ENCODE measurements around the gene SERPINI2. TPM values are rescaled to one million over a fixed set of nuclear protein-coding genes. Genes with fewer than 3 reads are reported as not detected.

The SERPINI2 gene
- total RNA-seq, result 1 to 10 TPM in 3 of 4 donors, not detected in 1; 2.4 to 5.0 (median 2.8) TPM

DNA sequence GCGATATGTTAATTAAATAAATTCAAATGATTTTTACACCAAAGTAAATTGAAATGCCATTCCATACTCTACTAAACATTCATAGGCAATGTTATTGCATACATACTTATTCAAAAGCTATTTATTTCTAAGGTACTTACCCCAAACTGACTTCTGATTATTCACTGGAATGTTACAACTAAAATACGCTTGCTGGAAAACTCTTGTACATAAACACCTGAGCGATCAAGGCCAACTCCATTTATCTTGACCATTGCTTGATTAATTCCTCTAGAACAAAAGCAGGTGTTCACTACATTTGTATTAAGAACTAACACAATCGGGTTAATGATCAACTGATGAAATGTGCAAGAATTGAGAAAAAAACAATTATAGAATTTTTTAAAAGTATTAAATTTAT, at the start of gene SERPINI2:
TSS of gene SERPINI2 (minus strand) at position 180 of the 400 bp plus-strand sequence. CDS start 2,208 bp downstream, outside the sequence.
- Histone ChIP-seq H3K27me3 (no peaks in the 10 kb centered on the region), H3K4me3 (no peak within 1 kb of the TSS)

GRCh38 chr3:167521006-167521355, 47.1 kb upstream of the SERPINI2 start:
- H3K4me3 ChIP-seq, result no peak overlapping the region
- no peaks in the 10 kb centered on the region for H3K36me3 ChIP-seq
- no peak overlapping the region for H3K27ac ChIP-seq
- TF ChIP-seq CTCF (IDR thresholded peaks at IDR 0.05) (no peak), POLR2A (IDR thresholded peaks at IDR 0.05) (no peak)
- H3K4me1 ChIP-seq, result no peaks in the 10 kb centered on the region
- no peaks in the 10 kb centered on the region for H3K27me3 ChIP-seq
- H3K9me3 ChIP-seq, result no peaks in the 10 kb centered on the region
- DNase-seq, result no peak

More for the DNA sequence above, at the start of gene SERPINI2:
- DNase-seq, result no peak
- Histone ChIP-seq H3K27ac (no peak within 1 kb of the TSS), H3K36me3 (no peaks in the 10 kb centered on the region), H3K4me1 (no peaks in the 10 kb centered on the region), H3K9me3 (no peaks in the 10 kb centered on the region)
- TF ChIP-seq CTCF (IDR thresholded peaks at IDR 0.05), result no peak
- no peak for TF ChIP-seq POLR2A (IDR thresholded peaks at IDR 0.05)

GRCh38 chr3:167520266-167521005, 46.6 kb upstream of the SERPINI2 start:
- no peak overlapping the region for H3K27ac ChIP-seq
- no peaks in the 10 kb centered on the region for H3K27me3 ChIP-seq
- no peaks in the 10 kb centered on the region for H3K4me1 ChIP-seq
- no peaks in the 10 kb centered on the region for H3K36me3 ChIP-seq
- no peak overlapping the region for H3K4me3 ChIP-seq
- no peak for TF ChIP-seq POLR2A (IDR thresholded peaks at IDR 0.05)
- no peak for DNase-seq
- no peaks in the 10 kb centered on the region for H3K9me3 ChIP-seq

DNA sequence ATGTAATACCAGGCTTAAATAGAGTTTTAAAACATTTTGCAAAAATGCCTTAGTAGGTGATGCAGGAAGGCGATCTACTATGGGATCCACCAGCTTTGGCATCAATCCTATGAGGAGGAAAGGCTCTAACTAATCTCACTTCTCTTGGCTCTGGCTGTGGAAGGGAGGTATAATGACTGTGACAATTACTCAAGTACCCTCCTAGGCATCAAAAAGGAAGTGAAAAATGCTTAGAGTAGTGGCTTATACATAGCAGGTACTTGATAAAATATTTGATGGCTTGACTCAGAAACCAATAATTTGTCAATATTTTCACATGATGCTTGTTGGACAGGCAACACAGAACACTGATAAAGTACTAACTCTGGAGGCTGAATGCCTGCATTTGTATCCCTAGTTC, 34.1 kb upstream of the SERPINI2 start:
- H3K9me3 ChIP-seq, result no peaks in the 10 kb centered on the region
- H3K27ac ChIP-seq, result no peak overlapping the region
- DNase-seq, result no peak
- TF ChIP-seq CTCF (IDR thresholded peaks at IDR 0.05), result no peak
- no peak for TF ChIP-seq POLR2A (IDR thresholded peaks at IDR 0.05)
- H3K4me1 ChIP-seq, result no peaks in the 10 kb centered on the region
- no peaks in the 10 kb centered on the region for H3K27me3 ChIP-seq
- H3K36me3 ChIP-seq, result no peaks in the 10 kb centered on the region
- no peak overlapping the region for H3K4me3 ChIP-seq

DNA sequence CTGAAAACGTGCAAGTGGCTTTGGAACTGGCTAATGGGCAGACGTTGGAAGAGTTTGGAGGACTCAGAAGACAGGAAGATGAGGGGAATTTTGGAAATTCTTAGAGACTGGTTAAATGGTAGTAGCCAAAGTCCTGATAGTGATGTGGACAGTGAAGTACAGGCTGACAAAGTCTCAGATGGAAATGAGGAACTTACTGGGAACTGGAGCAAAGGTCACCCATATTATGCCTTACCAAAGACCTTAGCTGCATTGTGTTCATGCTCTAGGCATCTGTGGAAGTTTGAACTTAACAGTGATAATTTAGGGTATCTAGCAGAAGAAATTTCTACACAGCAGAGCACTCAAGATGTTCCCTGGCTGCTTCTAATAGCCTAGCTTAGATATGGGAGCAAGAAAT, 28.6 kb upstream of the SERPINI2 start:
- H3K27ac ChIP-seq, result no peak overlapping the region
- no peak overlapping the region for H3K4me3 ChIP-seq
- DNase-seq, result no peak
- H3K9me3 ChIP-seq, result no peaks in the 10 kb centered on the region
- no peaks in the 10 kb centered on the region for H3K36me3 ChIP-seq
- no peaks in the 10 kb centered on the region for H3K4me1 ChIP-seq
- no peaks in the 10 kb centered on the region for H3K27me3 ChIP-seq
- TF ChIP-seq CTCF (IDR thresholded peaks at IDR 0.05) (no peak), POLR2A (IDR thresholded peaks at IDR 0.05) (no peak)

DNA sequence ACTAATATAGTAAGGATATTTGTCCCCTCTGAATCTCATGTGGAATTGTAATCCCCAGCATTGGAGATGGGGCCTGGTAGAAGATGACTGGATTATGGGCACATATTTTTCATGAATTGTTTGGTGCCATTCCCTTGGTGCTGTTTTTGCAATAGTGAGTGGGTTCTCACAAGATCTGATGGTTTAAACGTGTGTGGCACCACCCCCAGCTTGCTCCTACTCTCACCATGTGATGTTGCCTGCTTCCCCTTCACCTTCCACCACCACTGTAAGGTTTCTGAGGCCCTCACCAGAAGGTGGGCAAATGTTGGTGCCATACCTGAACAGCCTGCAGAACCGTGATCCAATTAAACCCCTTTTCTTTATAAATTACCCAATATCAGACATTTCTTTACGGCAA, 28.1 kb upstream of the SERPINI2 start:
- H3K27ac ChIP-seq, result no peak overlapping the region
- H3K9me3 ChIP-seq, result no peaks in the 10 kb centered on the region
- H3K27me3 ChIP-seq, result no peaks in the 10 kb centered on the region
- no peaks in the 10 kb centered on the region for H3K36me3 ChIP-seq
- TF ChIP-seq POLR2A (IDR thresholded peaks at IDR 0.05), result no peak
- TF ChIP-seq CTCF (IDR thresholded peaks at IDR 0.05), result no peak
- no peaks in the 10 kb centered on the region for H3K4me1 ChIP-seq
- DNase-seq, result no peak
- no peak overlapping the region for H3K4me3 ChIP-seq

All from Peyer's patch (tissue), 4 donors.